ENCODE measurements around the gene RNF217. TPM values are rescaled to one million over a fixed set of nuclear protein-coding genes. Genes with fewer than 3 reads are reported as not detected.

RNF217 gene
- total and polyA plus RNA-seq, 8 donors, result 1.9 to 32.7 (median 11.2) TPM

DNA sequence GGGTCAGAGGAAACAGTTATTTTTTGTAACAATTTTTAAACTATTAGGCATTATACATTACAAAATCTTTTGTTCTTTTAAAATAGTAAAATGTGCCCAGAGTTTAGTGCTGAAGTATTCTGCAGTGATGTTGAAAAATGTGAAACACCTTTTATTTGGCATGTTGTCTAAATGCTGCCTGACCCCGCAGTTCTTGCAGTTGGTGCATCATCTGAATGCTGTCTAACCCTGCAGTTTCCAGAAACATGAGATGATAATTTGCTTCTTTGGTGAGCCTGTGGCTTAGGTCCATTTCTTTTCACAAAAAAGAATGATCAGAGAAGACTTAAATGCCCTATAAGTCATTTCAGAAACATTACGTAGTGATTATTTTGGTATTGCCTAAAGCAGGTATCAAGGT is 82.4 kb downstream of the RNF217 start:
- no peak overlapping the region for H3K4me3 ChIP-seq
- no peaks in the 10 kb centered on the region for H3K9me3 ChIP-seq
- H3K27ac ChIP-seq, result no peak overlapping the region
- no peaks in the 10 kb centered on the region for H3K27me3 ChIP-seq
- peaks cover 0 to 7% (median 3%) of the 10 kb centered on the region in 4 donors for H3K4me1 ChIP-seq
- 91 to 96% (median 93%) methylated on average over 2 of the region's 2 CpGs for WGBS, 5 donors
- no peak for DNase-seq
- peaks cover 0 to 17% (median 12%) of the 10 kb centered on the region in 4 donors for H3K36me3 ChIP-seq
- intact Hi-C loops (cut with DNase I; ENCODE audit: low total_unique reads), result no loop called here
- TF ChIP-seq, protein P1, sequence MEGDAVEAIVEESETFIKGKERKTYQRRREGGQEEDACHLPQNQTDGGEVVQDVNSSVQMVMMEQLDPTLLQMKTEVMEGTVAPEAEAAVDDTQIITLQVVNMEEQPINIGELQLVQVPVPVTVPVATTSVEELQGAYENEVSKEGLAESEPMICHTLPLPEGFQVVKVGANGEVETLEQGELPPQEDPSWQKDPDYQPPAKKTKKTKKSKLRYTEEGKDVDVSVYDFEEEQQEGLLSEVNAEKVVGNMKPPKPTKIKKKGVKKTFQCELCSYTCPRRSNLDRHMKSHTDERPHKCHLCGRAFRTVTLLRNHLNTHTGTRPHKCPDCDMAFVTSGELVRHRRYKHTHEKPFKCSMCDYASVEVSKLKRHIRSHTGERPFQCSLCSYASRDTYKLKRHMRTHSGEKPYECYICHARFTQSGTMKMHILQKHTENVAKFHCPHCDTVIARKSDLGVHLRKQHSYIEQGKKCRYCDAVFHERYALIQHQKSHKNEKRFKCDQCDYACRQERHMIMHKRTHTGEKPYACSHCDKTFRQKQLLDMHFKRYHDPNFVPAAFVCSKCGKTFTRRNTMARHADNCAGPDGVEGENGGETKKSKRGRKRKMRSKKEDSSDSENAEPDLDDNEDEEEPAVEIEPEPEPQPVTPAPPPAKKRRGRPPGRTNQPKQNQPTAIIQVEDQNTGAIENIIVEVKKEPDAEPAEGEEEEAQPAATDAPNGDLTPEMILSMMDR (IDR thresholded peaks at IDR 0.05), result no peak
- TF ChIP-seq POLR2AphosphoS5 (IDR thresholded peaks at IDR 0.05), result no peak
- TF ChIP-seq EP300 (IDR thresholded peaks at IDR 0.05), result no peak
- no peak for TF ChIP-seq POLR2A (IDR thresholded peaks at IDR 0.05)

DNA sequence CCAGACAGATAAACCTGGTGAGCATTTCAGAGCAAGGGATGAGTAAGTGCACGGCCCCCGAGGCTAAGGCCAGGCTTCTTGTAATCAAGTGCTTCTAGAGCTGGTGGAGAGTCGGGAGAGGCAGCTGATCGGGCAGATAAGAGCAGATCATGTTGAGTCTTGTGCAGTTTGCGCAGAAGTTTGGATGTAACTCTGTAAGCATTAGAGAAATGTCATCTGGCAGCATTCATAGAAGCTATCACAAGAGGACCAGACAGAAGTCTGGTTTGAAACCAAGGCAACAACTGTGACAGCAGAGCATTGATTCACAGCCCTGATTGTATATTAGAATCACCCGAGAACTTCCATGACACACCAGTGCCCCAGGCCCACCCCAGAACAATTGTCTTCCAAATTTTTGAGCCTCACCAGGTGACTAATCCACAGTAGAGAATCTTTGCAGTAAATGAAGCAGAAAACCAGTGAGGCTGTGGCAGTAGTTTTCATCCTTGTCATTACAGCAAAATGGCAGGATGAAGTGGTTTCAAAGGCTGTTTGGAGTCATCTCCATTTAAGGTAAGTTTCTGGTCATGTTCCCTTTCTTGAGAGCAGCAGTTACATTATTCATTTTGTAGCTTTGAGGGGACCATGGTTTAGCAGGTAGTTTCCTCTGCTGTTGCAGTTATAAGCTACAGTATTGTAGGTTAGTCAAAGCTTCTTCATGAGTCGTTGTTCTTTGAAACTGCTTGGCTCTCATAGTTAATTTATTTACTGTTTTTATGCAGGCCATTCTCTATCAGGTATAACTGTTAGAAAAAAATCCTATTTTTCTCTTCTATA is 84.1 kb downstream of the RNF217 start:
- no peak for TF ChIP-seq EP300 (IDR thresholded peaks at IDR 0.05)
- no peak for TF ChIP-seq POLR2A (IDR thresholded peaks at IDR 0.05)
- TF ChIP-seq POLR2AphosphoS5 (IDR thresholded peaks at IDR 0.05), result no peak
- TF ChIP-seq, protein P1 (IDR thresholded peaks at IDR 0.05), result no peak
- intact Hi-C loops (cut with DNase I; ENCODE audit: low total_unique reads), result no loop called here
- H3K9me3 ChIP-seq, result no peaks in the 10 kb centered on the region
- peaks cover 0 to 17% (median 12%) of the 10 kb centered on the region in 4 donors for H3K36me3 ChIP-seq
- H3K27me3 ChIP-seq, result no peaks in the 10 kb centered on the region
- H3K27ac ChIP-seq, result no peak overlapping the region
- no peak for DNase-seq
- peaks cover 0 to 5% (median 2%) of the 10 kb centered on the region in 4 donors for H3K4me1 ChIP-seq
- no peak overlapping the region for H3K4me3 ChIP-seq
- WGBS, 5 donors, result 85 to 91% (median 87%) methylated on average over 7 of the region's 7 CpGs

GRCh38 chr6:125048274-125048673 is 86.0 kb downstream of the RNF217 start:
- intact Hi-C loops (cut with DNase I; ENCODE audit: low total_unique reads), result no loop called here

GRCh38 chr6:125050663-125051318 is 88.6 kb downstream of the RNF217 start:
- Histone ChIP-seq H3K4me1 (no peaks in the 10 kb centered on the region), H3K27me3 (no peaks in the 10 kb centered on the region), H3K9me3 (no peaks in the 10 kb centered on the region), H3K27ac (no peak overlapping the region), H3K36me3 (peaks cover 0 to 10% (median 8%) of the 10 kb centered on the region in 4 donors), H3K4me3 (no peak overlapping the region)
- no peak for TF ChIP-seq POLR2AphosphoS5 (IDR thresholded peaks at IDR 0.05)
- TF ChIP-seq, protein P1 (IDR thresholded peaks at IDR 0.05), result no peak
- no peak for TF ChIP-seq EP300 (IDR thresholded peaks at IDR 0.05)
- no peak for TF ChIP-seq POLR2A (IDR thresholded peaks at IDR 0.05)
- intact Hi-C loops (cut with DNase I; ENCODE audit: low total_unique reads), result no loop called here
- DNase-seq, result peak in 1 of 2 donors; percentile 9
- whole genome bisulfite sequencing, 5 donors, result 46 to 56% (median 52%) methylated on average over 4 of the region's 4 CpGs

More at GRCh38 chr6:125048274-125048673, 86.0 kb downstream of the RNF217 start:
- TF ChIP-seq POLR2A (IDR thresholded peaks at IDR 0.05), result no peak
- TF ChIP-seq, protein P1 (IDR thresholded peaks at IDR 0.05), result no peak
- TF ChIP-seq POLR2AphosphoS5 (IDR thresholded peaks at IDR 0.05), result no peak
- Histone ChIP-seq H3K36me3 (peaks cover 0 to 17% (median 12%) of the 10 kb centered on the region in 4 donors), H3K4me1 (no peaks in the 10 kb centered on the region), H3K27ac (no peak overlapping the region), H3K9me3 (no peaks in the 10 kb centered on the region), H3K27me3 (no peaks in the 10 kb centered on the region), H3K4me3 (no peak overlapping the region)
- WGBS, 5 donors, result 45 to 69% (median 59%) methylated on average over 2 of the region's 2 CpGs
- DNase-seq, result no peak
